ENCODE results near the gene TM4SF4. TPM values are rescaled to one million over a fixed set of nuclear protein-coding genes. Genes with fewer than 3 reads are reported as not detected.

The TM4SF4 gene
- total RNA-seq, 1 donor from 2014 or later = not detected

GRCh38 chr3:149464542-149465328 lies 9.8 kb upstream of the TM4SF4 start:
- Mint-ChIP-seq H3K27ac (ENCODE audit: unreplicated experiment) (no peak overlapping the region), H3K4me1 (ENCODE audit: low read depth, unreplicated experiment) (peaks cover 45% of the 10 kb centered on the region)

GRCh38 chr3:149465351-149465883 lies 9.1 kb upstream of the TM4SF4 start:
- no peaks in the 10 kb centered on the region for H3K27me3 Mint-ChIP-seq (ENCODE audit: low read depth, unreplicated experiment)
- peaks cover 9% of the 10 kb centered on the region for H3K9me3 Mint-ChIP-seq (ENCODE audit: unreplicated experiment)
- no peak for DNase-seq (ENCODE audit: low read depth)
- Histone ChIP-seq H3K9me3 (ENCODE audit: insufficient read depth, low read depth, low read length) (no peaks in the 10 kb centered on the region), H3K4me1 (ENCODE audit: insufficient read depth, low read length) (peaks cover 26% of the 10 kb centered on the region), H3K9ac (ENCODE audit: low read length) (no peak overlapping the region), H4K20me1 (ENCODE audit: insufficient read depth, low read length) (no peaks in the 10 kb centered on the region), H3K27ac (ENCODE audit: low read depth, low read length) (peak overlapping the region; percentile 79), H3K4me2 (ENCODE audit: low read length) (no peak overlapping the region), H3K36me3 (ENCODE audit: insufficient read depth, low read length) (no peaks in the 10 kb centered on the region), H3K79me2 (ENCODE audit: insufficient read depth, low read length) (no peaks in the 10 kb centered on the region), H3K27me3 (ENCODE audit: insufficient read depth, low read length) (no peaks in the 10 kb centered on the region), H2AFZ (ENCODE audit: low read depth, low read length) (no peak overlapping the region), H3K4me3 (ENCODE audit: insufficient read depth, low read depth, low read length) (no peak overlapping the region)
- H3K4me1 Mint-ChIP-seq (ENCODE audit: low read depth, unreplicated experiment) = peaks cover 42% of the 10 kb centered on the region
- H3K27ac Mint-ChIP-seq (ENCODE audit: unreplicated experiment) = peak overlapping the region; percentile 96
- H3K4me3 Mint-ChIP-seq (ENCODE audit: unreplicated experiment) = no peak overlapping the region
- H3K36me3 Mint-ChIP-seq (ENCODE audit: low read depth, unreplicated experiment) = peaks cover 8% of the 10 kb centered on the region
- FAIRE-seq = no peak
- no peak for TF ChIP-seq EZH2 (IDR thresholded peaks at IDR 0.05; ENCODE audit: insufficient read depth, low read length)
- TF ChIP-seq CTCF (IDR thresholded peaks at IDR 0.05; ENCODE audit: insufficient read depth, low read depth, low read length) = no peak

More at GRCh38 chr3:149464542-149465328, 9.8 kb upstream of the TM4SF4 start:
- no peaks in the 10 kb centered on the region for H3K27me3 ChIP-seq (ENCODE audit: insufficient read depth, low read length)
- peaks cover 9% of the 10 kb centered on the region for H3K9me3 Mint-ChIP-seq (ENCODE audit: unreplicated experiment)
- no peak overlapping the region for H3K4me2 ChIP-seq (ENCODE audit: low read length)
- H3K4me3 ChIP-seq (ENCODE audit: insufficient read depth, low read depth, low read length) = no peak overlapping the region
- FAIRE-seq (no peak), DNase-seq (ENCODE audit: low read depth) (no peak)
- H3K9me3 ChIP-seq (ENCODE audit: insufficient read depth, low read depth, low read length) = no peaks in the 10 kb centered on the region
- H3K4me3 Mint-ChIP-seq (ENCODE audit: unreplicated experiment) = no peak overlapping the region
- TF ChIP-seq CTCF (IDR thresholded peaks at IDR 0.05; ENCODE audit: insufficient read depth, low read depth, low read length) (no peak), EZH2 (IDR thresholded peaks at IDR 0.05; ENCODE audit: insufficient read depth, low read length) (no peak)
- H3K36me3 ChIP-seq (ENCODE audit: insufficient read depth, low read length) = no peaks in the 10 kb centered on the region
- no peak overlapping the region for H3K9ac ChIP-seq (ENCODE audit: low read length)
- no peaks in the 10 kb centered on the region for H4K20me1 ChIP-seq (ENCODE audit: insufficient read depth, low read length)
- no peaks in the 10 kb centered on the region for H3K27me3 Mint-ChIP-seq (ENCODE audit: low read depth, unreplicated experiment)
- no peak overlapping the region for H2AFZ ChIP-seq (ENCODE audit: low read depth, low read length)
- no peak overlapping the region for H3K27ac ChIP-seq (ENCODE audit: low read depth, low read length)
- no peaks in the 10 kb centered on the region for H3K79me2 ChIP-seq (ENCODE audit: insufficient read depth, low read length)
- H3K36me3 Mint-ChIP-seq (ENCODE audit: low read depth, unreplicated experiment) = peaks cover 8% of the 10 kb centered on the region
- peaks cover 26% of the 10 kb centered on the region for H3K4me1 ChIP-seq (ENCODE audit: insufficient read depth, low read length)

- DNase-seq (ENCODE audit: low read depth) (peak; percentile 94), FAIRE-seq (peak; percentile 87)
- Mint-ChIP-seq H3K36me3 (ENCODE audit: low read depth, unreplicated experiment) (peaks cover 8% of the 10 kb centered on the region), H3K9me3 (ENCODE audit: unreplicated experiment) (peaks cover 9% of the 10 kb centered on the region), H3K27me3 (ENCODE audit: low read depth, unreplicated experiment) (no peaks in the 10 kb centered on the region), H3K27ac (ENCODE audit: unreplicated experiment) (peak overlapping the region; percentile 96), H3K4me1 (ENCODE audit: low read depth, unreplicated experiment) (peaks cover 44% of the 10 kb centered on the region), H3K4me3 (ENCODE audit: unreplicated experiment) (peak overlapping the region; percentile 65)
- Histone ChIP-seq H3K27me3 (ENCODE audit: insufficient read depth, low read length) (no peaks in the 10 kb centered on the region), H3K4me1 (ENCODE audit: insufficient read depth, low read length) (peaks cover 26% of the 10 kb centered on the region), H3K4me2 (ENCODE audit: low read length) (peak overlapping the region; percentile 55), H3K9me3 (ENCODE audit: insufficient read depth, low read depth, low read length) (no peaks in the 10 kb centered on the region), H3K9ac (ENCODE audit: low read length) (peak overlapping the region; percentile 46), H3K36me3 (ENCODE audit: insufficient read depth, low read length) (no peaks in the 10 kb centered on the region), H3K27ac (ENCODE audit: low read depth, low read length) (peak overlapping the region; percentile 79), H3K4me3 (ENCODE audit: insufficient read depth, low read depth, low read length) (no peak overlapping the region), H4K20me1 (ENCODE audit: insufficient read depth, low read length) (no peaks in the 10 kb centered on the region), H2AFZ (ENCODE audit: low read depth, low read length) (peak overlapping the region; percentile 71), H3K79me2 (ENCODE audit: insufficient read depth, low read length) (no peaks in the 10 kb centered on the region)
- no peak for TF ChIP-seq CTCF (IDR thresholded peaks at IDR 0.05; ENCODE audit: insufficient read depth, low read depth, low read length)
- no peak for TF ChIP-seq EZH2 (IDR thresholded peaks at IDR 0.05; ENCODE audit: insufficient read depth, low read length)
Measured at GRCh38 chr3:149466192-149466591, 8.3 kb upstream of the TM4SF4 start.

Measured in astrocyte (in vitro differentiated cells and primary cell).